ENCODE results near the gene CCDC51.

CCDC51 gene

DNA sequence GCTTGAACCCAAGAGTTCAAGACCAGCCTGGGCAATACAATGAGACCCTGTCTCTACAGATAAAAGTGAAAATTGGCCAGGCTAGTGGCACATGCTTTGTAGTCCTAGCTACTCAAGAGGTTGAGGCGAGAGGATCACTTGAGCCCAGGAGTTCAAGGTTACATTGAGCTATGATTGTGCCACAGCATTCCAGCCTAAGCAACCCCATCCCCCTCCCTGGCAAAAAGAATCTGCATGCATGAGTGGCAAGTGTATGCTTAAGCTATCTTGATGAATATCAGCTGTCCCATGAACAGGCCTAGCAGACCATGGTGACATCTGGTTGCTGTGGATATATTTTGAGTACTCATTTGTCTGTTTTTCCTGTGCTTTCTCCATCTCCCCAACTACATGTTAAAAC, 11.4 kb upstream of the CCDC51 start:
- no peak for DNase-seq
- peaks cover 3 to 5% of the 10 kb centered on the region in 2 experiments for H3K4me1 ChIP-seq (ENCODE audit: control insufficient read depth in 1 of 2, insufficient read depth in 2 of 2, low read length in 2 of 2)
- H3K9ac ChIP-seq (ENCODE audit: low read length) = no peak overlapping the region
- no peak overlapping the region for H4K8ac ChIP-seq (ENCODE audit: low read depth, low read length)
- peaks cover 17 to 29% of the 10 kb centered on the region in 2 experiments for H3K36me3 ChIP-seq (ENCODE audit: control insufficient read depth in 1 of 2, insufficient read depth in 2 of 2, low read length in 2 of 2)
- no peak overlapping the region for H4K91ac ChIP-seq (ENCODE audit: low read depth, low read length)
- H2BK120ac ChIP-seq (ENCODE audit: insufficient read depth, low read length, poor library complexity) = no peak overlapping the region
- no peak overlapping the region for H2BK5ac ChIP-seq (ENCODE audit: low read depth, low read length, poor library complexity)
- H3K27me3 ChIP-seq (ENCODE audit: insufficient read depth, low read length) = no peaks in the 10 kb centered on the region
- no CpG with 5 or more reads among the region's 1 CpG for WGBS (ENCODE audit: extremely low coverage, insufficient coverage, insufficient read length)
- no peak overlapping the region for H3K14ac ChIP-seq (ENCODE audit: low read length)
- H3K79me2 ChIP-seq (ENCODE audit: control insufficient read depth, insufficient read depth, low read length, poor library complexity) = no peaks in the 10 kb centered on the region
- H3K18ac ChIP-seq (ENCODE audit: low read length) = no peak overlapping the region
- no peaks in the 10 kb centered on the region for H3K9me3 ChIP-seq (ENCODE audit: insufficient read depth, low read depth, low read length)
- H3K4me2 ChIP-seq (ENCODE audit: low read length) = no peak overlapping the region
- H3K27ac ChIP-seq (ENCODE audit: low read depth, low read length) = no peak overlapping the region
- H3K79me1 ChIP-seq (ENCODE audit: low read length) = peaks cover 1% of the 10 kb centered on the region
- no peak overlapping the region for H2AK5ac ChIP-seq (ENCODE audit: low read length)
- no peak overlapping the region for H2AFZ ChIP-seq (ENCODE audit: insufficient read depth, low read length, poor library complexity)
- H3K4me3 ChIP-seq (ENCODE audit: low read depth, low read length) = no peak overlapping the region
- no peak overlapping the region for H4K12ac ChIP-seq (ENCODE audit: low read depth, low read length)
- no peak overlapping the region for H3K23ac ChIP-seq (ENCODE audit: low read length)
- no peak overlapping the region for H3K4ac ChIP-seq (ENCODE audit: low read depth, low read length)
- H2BK12ac ChIP-seq (ENCODE audit: low read length) = no peak overlapping the region

DNA sequence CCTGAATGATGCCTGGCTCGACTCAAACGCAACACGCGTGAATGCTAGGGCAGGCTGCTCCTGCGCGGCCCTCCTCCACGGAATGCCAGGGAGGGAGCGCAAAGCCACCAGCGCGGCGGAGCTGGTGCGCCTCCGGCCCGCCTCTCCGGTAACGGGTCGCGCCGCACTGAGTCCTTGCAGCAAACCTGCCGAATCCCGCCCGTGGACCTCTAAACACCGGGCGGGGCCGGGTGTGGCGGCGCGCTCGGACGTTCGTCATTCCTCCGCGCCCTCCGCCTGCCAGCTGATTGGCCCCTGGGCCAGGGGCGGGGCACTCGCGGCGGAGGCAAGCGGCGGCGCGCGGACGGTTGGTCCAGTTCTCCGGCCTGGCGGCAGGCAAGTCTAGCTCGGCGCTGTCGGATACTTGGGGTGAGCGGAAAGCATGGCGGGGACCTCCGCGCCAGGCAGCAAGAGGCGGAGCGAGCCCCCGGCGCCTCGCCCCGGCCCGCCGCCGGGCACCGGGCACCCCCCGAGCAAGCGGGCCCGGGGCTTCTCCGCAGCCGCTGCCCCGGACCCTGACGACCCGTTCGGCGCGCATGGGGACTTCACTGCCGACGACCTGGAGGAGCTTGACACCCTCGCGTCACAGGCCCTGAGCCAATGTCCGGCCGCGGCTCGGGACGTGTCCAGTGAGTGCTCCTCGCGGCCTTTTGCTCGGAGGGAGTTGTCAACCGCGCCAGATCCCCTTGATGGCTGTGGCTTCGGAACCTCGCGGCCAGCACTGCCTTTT, 6.7 kb upstream of the CCDC51 start, which contains the start of gene ATRIP:
Gene ATRIP, plus strand, starts transcription at position 313 of the 769 bp plus-strand sequence. Its CDS starts 109 bp downstream, at position 422.
- H3K4ac ChIP-seq (ENCODE audit: low read depth, low read length) = peak within 1 kb of the TSS; percentile 41
- H3K79me2 ChIP-seq (ENCODE audit: control insufficient read depth, insufficient read depth, low read length, poor library complexity) = no peaks in the 10 kb centered on the region
- peak within 1 kb of the TSS; percentile 40 for H3K14ac ChIP-seq (ENCODE audit: low read length)
- H3K79me1 ChIP-seq (ENCODE audit: low read length) = peaks cover 1% of the 10 kb centered on the region
- peak; percentile 87 to 93 for DNase-seq
- H3K27ac ChIP-seq (ENCODE audit: low read depth, low read length) = peak within 1 kb of the TSS; percentile 81
- H2AK5ac ChIP-seq (ENCODE audit: low read length) = no peak within 1 kb of the TSS
- peak within 1 kb of the TSS; percentile 79 for H3K9ac ChIP-seq (ENCODE audit: low read length)
- peak within 1 kb of the TSS; percentile 84 for H4K8ac ChIP-seq (ENCODE audit: low read depth, low read length)
- no peak within 1 kb of the TSS for H2BK12ac ChIP-seq (ENCODE audit: low read length)
- peak within 1 kb of the TSS; percentile 53 for H4K91ac ChIP-seq (ENCODE audit: low read depth, low read length)
- H2BK5ac ChIP-seq (ENCODE audit: low read depth, low read length, poor library complexity) = peak within 1 kb of the TSS; percentile 35
- H3K9me3 ChIP-seq (ENCODE audit: insufficient read depth, low read depth, low read length) = no peaks in the 10 kb centered on the region
- H3K27me3 ChIP-seq (ENCODE audit: insufficient read depth, low read length) = no peaks in the 10 kb centered on the region
- WGBS (ENCODE audit: extremely low coverage, insufficient coverage, insufficient read length) = no CpG with 5 or more reads among the region's 91 CpGs
- peak within 1 kb of the TSS; percentile 14 for H2BK120ac ChIP-seq (ENCODE audit: insufficient read depth, low read length, poor library complexity)
- peak within 1 kb of the TSS; percentile 81 for H3K4me2 ChIP-seq (ENCODE audit: low read length)
- no peak within 1 kb of the TSS for H3K23ac ChIP-seq (ENCODE audit: low read length)
- peak within 1 kb of the TSS; percentile 83 for H2AFZ ChIP-seq (ENCODE audit: insufficient read depth, low read length, poor library complexity)
- peak within 1 kb of the TSS; percentile 16 for H3K18ac ChIP-seq (ENCODE audit: low read length)
- H3K36me3 ChIP-seq (ENCODE audit: control insufficient read depth in 1 of 2, insufficient read depth in 2 of 2, low read length in 2 of 2) = peaks cover 20 to 24% of the 10 kb centered on the region in 2 experiments
- H3K4me3 ChIP-seq (ENCODE audit: low read depth, low read length) = peak within 1 kb of the TSS; percentile 87
- H4K12ac ChIP-seq (ENCODE audit: low read depth, low read length) = peak within 1 kb of the TSS; percentile 56
- H3K4me1 ChIP-seq (ENCODE audit: control insufficient read depth in 1 of 2, insufficient read depth in 2 of 2, low read length in 2 of 2) = peaks cover 8 to 9% of the 10 kb centered on the region in 2 experiments

DNA sequence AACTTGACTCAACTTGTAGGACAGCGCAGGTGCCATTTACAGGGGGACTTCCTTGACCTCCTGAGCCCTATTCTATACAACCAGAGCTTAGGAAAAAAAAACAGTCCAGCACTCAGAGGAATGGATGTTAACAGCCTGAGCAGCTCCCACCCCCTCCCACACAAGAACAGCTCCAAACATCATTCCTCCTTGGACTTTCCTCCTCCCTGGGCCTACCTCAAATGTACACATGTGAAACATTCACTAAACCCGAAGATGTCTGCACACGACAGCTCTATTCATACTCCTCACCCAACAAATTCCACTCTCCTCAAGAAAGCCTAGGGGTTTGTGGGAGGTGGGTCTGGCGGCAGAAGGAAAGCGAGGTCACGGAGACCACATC, 6.1 kb upstream of the CCDC51 start:
- Histone ChIP-seq H3K14ac (ENCODE audit: low read length) (peak overlapping the region; percentile 33), H3K27ac (ENCODE audit: low read depth, low read length) (no peak overlapping the region), H3K79me1 (ENCODE audit: low read length) (peaks cover 1% of the 10 kb centered on the region), H3K4ac (ENCODE audit: low read depth, low read length) (peak overlapping the region; percentile 41), H3K23ac (ENCODE audit: low read length) (no peak overlapping the region), H4K8ac (ENCODE audit: low read depth, low read length) (peak overlapping the region; percentile 84), H2BK5ac (ENCODE audit: low read depth, low read length, poor library complexity) (no peak overlapping the region), H3K79me2 (ENCODE audit: control insufficient read depth, insufficient read depth, low read length, poor library complexity) (no peaks in the 10 kb centered on the region), H3K4me1 (ENCODE audit: control insufficient read depth in 1 of 2, insufficient read depth in 2 of 2, low read length in 2 of 2) (peaks cover 9 to 10% of the 10 kb centered on the region in 2 experiments), H2BK12ac (ENCODE audit: low read length) (no peak overlapping the region), H3K36me3 (ENCODE audit: control insufficient read depth in 1 of 2, insufficient read depth in 2 of 2, low read length in 2 of 2) (peaks cover 17 to 22% of the 10 kb centered on the region in 2 experiments), H3K9ac (ENCODE audit: low read length) (peak overlapping the region; percentile 6), H4K91ac (ENCODE audit: low read depth, low read length) (peak overlapping the region; percentile 21), H3K9me3 (ENCODE audit: insufficient read depth, low read depth, low read length) (no peaks in the 10 kb centered on the region), H2AK5ac (ENCODE audit: low read length) (no peak overlapping the region), H3K4me3 (ENCODE audit: low read depth, low read length) (peak overlapping the region; percentile 87), H3K18ac (ENCODE audit: low read length) (no peak overlapping the region), H4K12ac (ENCODE audit: low read depth, low read length) (peak overlapping the region; percentile 56), H3K27me3 (ENCODE audit: insufficient read depth, low read length) (no peaks in the 10 kb centered on the region), H3K4me2 (ENCODE audit: low read length) (peak overlapping the region; percentile 81), H2BK120ac (ENCODE audit: insufficient read depth, low read length, poor library complexity) (no peak overlapping the region), H2AFZ (ENCODE audit: insufficient read depth, low read length, poor library complexity) (peak overlapping the region; percentile 64)
- WGBS (ENCODE audit: extremely low coverage, insufficient coverage, insufficient read length) = no CpG with 5 or more reads among the region's 6 CpGs
- no peak for DNase-seq

DNA sequence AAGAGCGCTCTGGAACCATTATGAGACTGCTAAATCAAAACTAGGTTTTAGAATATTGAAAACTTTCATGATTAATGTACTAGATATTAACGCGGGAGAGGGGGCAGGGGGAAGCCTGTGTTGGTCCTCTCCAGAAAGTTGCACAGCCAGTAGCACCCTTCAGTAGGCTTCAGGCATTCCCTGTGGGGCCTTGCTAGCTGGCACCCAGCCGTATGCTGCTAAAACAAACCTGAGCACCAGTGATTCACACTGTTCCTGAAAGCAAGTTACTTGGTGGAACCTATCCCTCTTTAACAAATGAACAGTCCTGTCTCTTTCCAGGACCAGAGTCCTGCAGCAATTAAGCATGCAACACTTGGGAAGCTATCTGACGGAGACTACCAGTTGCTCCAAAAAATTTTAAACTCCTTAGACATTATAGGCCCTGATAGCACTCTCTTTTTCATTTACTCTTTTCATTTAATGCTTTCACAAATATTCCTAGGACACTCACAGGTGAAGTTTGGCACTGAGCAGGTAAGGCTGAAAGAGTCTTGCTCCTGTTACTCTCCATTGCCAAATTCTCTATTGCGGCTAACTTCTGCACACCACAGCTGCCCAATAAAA, 5.5 kb upstream of the CCDC51 start:
- Histone ChIP-seq H4K91ac (ENCODE audit: low read depth, low read length) (no peak overlapping the region), H3K14ac (ENCODE audit: low read length) (no peak overlapping the region), H3K18ac (ENCODE audit: low read length) (no peak overlapping the region), H3K23ac (ENCODE audit: low read length) (no peak overlapping the region), H3K79me2 (ENCODE audit: control insufficient read depth, insufficient read depth, low read length, poor library complexity) (peaks cover 4% of the 10 kb centered on the region), H2BK12ac (ENCODE audit: low read length) (no peak overlapping the region), H3K27me3 (ENCODE audit: insufficient read depth, low read length) (no peaks in the 10 kb centered on the region), H4K12ac (ENCODE audit: low read depth, low read length) (no peak overlapping the region), H3K36me3 (ENCODE audit: control insufficient read depth in 1 of 2, insufficient read depth in 2 of 2, low read length in 2 of 2) (peaks cover 16 to 22% of the 10 kb centered on the region in 2 experiments), H3K4me1 (ENCODE audit: control insufficient read depth in 1 of 2, insufficient read depth in 2 of 2, low read length in 2 of 2) (peaks cover 9 to 10% of the 10 kb centered on the region in 2 experiments), H3K4me3 (ENCODE audit: low read depth, low read length) (no peak overlapping the region), H3K4ac (ENCODE audit: low read depth, low read length) (no peak overlapping the region), H4K8ac (ENCODE audit: low read depth, low read length) (no peak overlapping the region), H2AK5ac (ENCODE audit: low read length) (no peak overlapping the region), H3K4me2 (ENCODE audit: low read length) (no peak overlapping the region), H3K27ac (ENCODE audit: low read depth, low read length) (no peak overlapping the region), H3K9ac (ENCODE audit: low read length) (no peak overlapping the region), H2AFZ (ENCODE audit: insufficient read depth, low read length, poor library complexity) (no peak overlapping the region), H3K79me1 (ENCODE audit: low read length) (peaks cover 3% of the 10 kb centered on the region), H2BK5ac (ENCODE audit: low read depth, low read length, poor library complexity) (no peak overlapping the region), H2BK120ac (ENCODE audit: insufficient read depth, low read length, poor library complexity) (no peak overlapping the region), H3K9me3 (ENCODE audit: insufficient read depth, low read depth, low read length) (no peaks in the 10 kb centered on the region)
- no CpG with 5 or more reads among the region's 6 CpGs for WGBS (ENCODE audit: extremely low coverage, insufficient coverage, insufficient read length)
- no peak for DNase-seq
